OCI-LY3 (cell line): ENCODE measurements around the gene GDF11.

Experiments
- CTCF ChIP-seq: fragments of 200-600, 300-600 bp; sonication (generic); IDR thresholded peaks from 2 replicates; pipeline ENCODE4 v1.5.1; 2014; ENCODE audit warnings: antibody characterized with exemption, low read length, low read depth
- EZH2phosphoT487 ChIP-seq: fragments of 200-600 bp; shearing (Covaris generic); IDR thresholded peaks from 2 replicates; pipeline ENCODE4 v1.6.1; 2018; ENCODE audit warnings: antibody characterized with exemption, mixed run types, low read depth

- TF ChIP-seq CTCF (no peak), EZH2phosphoT487 (no peak)
Measured at GRCh38 chr12:55715833-55716581, 26.9 kb upstream of the GDF11 start, which contains the start of gene BLOC1S1.
